CD4-positive, alpha-beta memory T cell (primary cell): ENCODE results near the gene PPA2. TPM values are rescaled to one million over a fixed set of nuclear protein-coding genes. Genes with fewer than 3 reads are reported as not detected.
"Not testable (repeated sequence)": the region's sequence is repeated elsewhere in the genome, so short reads cannot be mapped to it uniquely, and the experiment has no call there.

ENCODE experiments used
- CTCF ChIA-PET: fragments of 350-600 bp; sonication (Branson Sonifier 250); formaldehyde crosslinking; loops from one replicate; lab custom pipeline; 2021; ENCODE audit warnings: inconsistent platforms; ENCODE audit not compliant: partially characterized antibody; lab: Charles Lee
- POLR2A ChIA-PET: fragments of 350-600 bp; sonication (Branson Sonifier 250); formaldehyde crosslinking; loops from one replicate; lab custom pipeline; 2021; ENCODE audit not compliant: partially characterized antibody; lab: Charles Lee
- DNase-seq, 5 donors: peaks; one replicate each; pipeline versions ENCODE4 v3.0.0 to v3.0.0-alpha.2; 2020 to 2022; ENCODE audit warnings: mixed read lengths in 1 of 5
- H3K27ac ChIP-seq: one replicate; pipeline ENCODE4 v1.7.0; 2013; ENCODE audit warnings: low read depth, low read length
- H3K27me3 ChIP-seq: 2 replicates; pipeline ENCODE4 v1.7.0; 2013; ENCODE audit warnings: mild to moderate bottlenecking, low read length, moderate library complexity; ENCODE audit not compliant: insufficient read depth
- H3K36me3 ChIP-seq: 2 replicates; pipeline ENCODE4 v1.7.0; 2013; ENCODE audit warnings: mild to moderate bottlenecking, low read length, moderate library complexity; ENCODE audit not compliant: insufficient read depth
- H3K4me1 ChIP-seq: 2 replicates; pipeline ENCODE4 v1.7.0; 2013; ENCODE audit warnings: mild to moderate bottlenecking, low read length, moderate library complexity; ENCODE audit not compliant: insufficient read depth
- H3K4me3 ChIP-seq, 2 donors: one replicate each; pipeline ENCODE4 v1.7.0; 2013; ENCODE audit warnings: low read length in 2 of 2, mild to moderate bottlenecking in 1 of 2
- H3K9me3 ChIP-seq, 2 donors: one replicate each; pipeline ENCODE4 v1.7.0; 2013; ENCODE audit warnings: low read length in 2 of 2, control low read depth in 1 of 2; ENCODE audit not compliant: control insufficient read depth in 1 of 2
- H3K27ac Mint-ChIP-seq, 7 donors: one replicate each; pipeline ENCODE4 v1.8.0; 2020 to 2021; ENCODE audit warnings: mixed read lengths in 7 of 7, mild to moderate bottlenecking in 6 of 7, inconsistent platforms in 3 of 7, moderate library complexity in 3 of 7
- H3K27me3 Mint-ChIP-seq, 2 donors: one replicate each; pipeline ENCODE4 v1.8.0; 2020 to 2021; ENCODE audit warnings: mixed read lengths in 2 of 2
- H3K36me3 Mint-ChIP-seq, 2 donors: one replicate each; pipeline ENCODE4 v1.8.0; 2020 to 2021; ENCODE audit warnings: mixed read lengths in 2 of 2, inconsistent platforms in 1 of 2, mild to moderate bottlenecking in 1 of 2
- H3K4me1 Mint-ChIP-seq, 4 donors: one replicate each; pipeline ENCODE4 v1.8.0; 2020 to 2021; ENCODE audit warnings: mixed read lengths in 4 of 4, mild to moderate bottlenecking in 1 of 4
- H3K4me3 Mint-ChIP-seq, 8 donors: one replicate each; pipeline ENCODE4 v1.8.0; 2020 to 2021; ENCODE audit warnings: mixed read lengths in 8 of 8, mild to moderate bottlenecking in 7 of 8, moderate library complexity in 6 of 8, inconsistent platforms in 3 of 8
- H3K9me3 Mint-ChIP-seq, 8 donors: one replicate each; pipeline ENCODE4 v1.8.0; 2020 to 2021; ENCODE audit warnings: mixed read lengths in 8 of 8, mild to moderate bottlenecking in 5 of 8, inconsistent platforms in 3 of 8, moderate library complexity in 1 of 8
- intact Hi-C: fragments of 100-400 bp; cut with micrococcal nuclease; formaldehyde crosslinking; loops from one replicate; pipeline ENCODE4 v1.15.1; 2023
- polyA plus RNA-seq, 2 donors: library from polyadenylated mRNA; unstranded; fragments of 300-500 nt; fragmentation: Illumina TruSeq; gene quantifications; one replicate each; pipeline ENCODE4 v1.2.3, GENCODE V29; 2021
- total RNA-seq, 2 experiments: library from RNA; stranded (reverse); gene quantifications; one replicate each; pipeline ENCODE4 v1.2.3, GENCODE V29; 2021

Gene PPA2
- total and polyA plus RNA-seq, 4 experiments from 2014 or later: 56.3 to 160 (median 94.4) TPM

DNA sequence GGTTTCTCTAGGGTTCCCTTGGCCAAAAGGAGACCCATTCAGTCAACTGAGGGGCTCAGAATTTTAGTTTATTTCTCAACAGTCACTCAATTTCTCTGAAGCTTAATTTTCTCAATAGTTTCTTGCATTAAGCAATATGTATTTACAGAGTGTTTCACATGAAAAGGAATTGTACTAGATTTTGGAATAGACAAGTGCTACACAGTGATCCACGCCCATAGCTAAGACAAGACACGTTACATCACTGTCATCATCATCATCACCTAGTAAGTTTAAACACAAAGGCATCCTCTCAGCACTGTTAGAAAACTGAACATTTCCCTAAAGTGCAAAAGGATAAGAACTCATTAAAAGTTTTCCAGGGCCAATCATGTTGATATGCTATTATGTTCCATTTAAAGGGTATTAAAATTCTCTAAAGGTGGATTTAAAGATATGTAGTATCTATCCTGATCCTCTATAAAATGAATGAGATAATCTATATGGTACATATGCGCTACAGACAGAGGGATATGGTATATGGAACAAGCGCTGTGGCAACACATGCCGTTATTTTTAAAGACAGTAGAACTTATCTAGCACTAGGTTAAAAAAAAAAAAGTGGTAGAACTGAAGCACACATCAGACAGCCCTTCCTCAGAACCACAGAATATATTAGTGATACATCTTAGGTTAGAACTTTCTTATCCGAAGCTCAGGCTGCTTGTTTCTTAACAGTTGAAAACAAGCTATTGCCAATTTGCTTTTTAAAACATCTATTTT lies 12.1 kb downstream of the PPA2 start:
- H3K36me3 ChIP-seq: no peaks in the 10 kb centered on the region
- Mint-ChIP-seq H3K4me3 (no peak overlapping the region), H3K36me3 (peaks cover 35 to 42% of the 10 kb centered on the region in 2 donors), H3K4me1 (peaks cover 20 to 49% (median 23%) of the 10 kb centered on the region in 4 donors), H3K27me3 (no peaks in the 10 kb centered on the region), H3K9me3 (no peaks in the 10 kb centered on the region), H3K27ac (no peak overlapping the region)
- H3K4me3 ChIP-seq: no peak overlapping the region
- ChIA-PET POLR2A (no interaction called here), CTCF (interaction anchor here (1.2 to 9.3 kb wide), 2 partner anchors 9 to 13 kb away, joined by 3 to 55 read pairs; partner anchors contain the start of gene PPA2)
- H3K27me3 ChIP-seq: no peaks in the 10 kb centered on the region
- intact Hi-C loops: no loop called here
- H3K9me3 ChIP-seq: no peaks in the 10 kb centered on the region
- DNase-seq: no peak
- H3K27ac ChIP-seq: no peak overlapping the region
- no peaks in the 10 kb centered on the region for H3K4me1 ChIP-seq

DNA sequence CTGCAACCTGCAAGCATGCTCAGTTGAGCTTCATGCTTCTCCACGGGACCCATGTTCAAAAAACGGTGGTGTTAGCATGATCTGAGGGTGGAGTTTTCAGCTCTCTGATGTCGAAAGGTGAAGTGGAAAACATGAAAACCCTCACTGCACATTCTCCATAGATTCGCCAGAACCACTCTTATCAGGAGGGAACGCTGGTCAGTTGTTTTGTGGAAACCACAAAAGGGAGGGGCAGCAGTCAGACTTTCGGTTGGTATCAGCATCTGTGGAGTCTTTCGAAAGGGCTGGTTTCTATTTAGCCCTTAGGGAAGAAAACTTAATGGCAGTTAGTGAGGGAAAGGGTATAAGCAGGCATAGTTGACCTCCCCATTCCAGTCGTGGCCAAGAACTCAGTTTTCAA lies 12.6 kb downstream of the PPA2 start:
- Mint-ChIP-seq H3K4me1 (peaks cover 20 to 47% (median 24%) of the 10 kb centered on the region in 4 donors), H3K27me3 (no peaks in the 10 kb centered on the region), H3K36me3 (peaks cover 35 to 37% of the 10 kb centered on the region in 2 donors), H3K27ac (no peak overlapping the region), H3K4me3 (no peak overlapping the region), H3K9me3 (no peaks in the 10 kb centered on the region)
- H3K27ac ChIP-seq: no peak overlapping the region
- ChIA-PET POLR2A (no interaction called here), CTCF (interaction anchor here (9.3 kb wide), 1 partner anchor 13 kb away, joined by 55 read pairs; the partner anchor contains the start of gene PPA2)
- H3K36me3 ChIP-seq: no peaks in the 10 kb centered on the region
- H3K4me1 ChIP-seq: no peaks in the 10 kb centered on the region
- H3K9me3 ChIP-seq: no peaks in the 10 kb centered on the region
- no peak for DNase-seq
- intact Hi-C loops: no loop called here
- no peaks in the 10 kb centered on the region for H3K27me3 ChIP-seq
- no peak overlapping the region for H3K4me3 ChIP-seq

DNA sequence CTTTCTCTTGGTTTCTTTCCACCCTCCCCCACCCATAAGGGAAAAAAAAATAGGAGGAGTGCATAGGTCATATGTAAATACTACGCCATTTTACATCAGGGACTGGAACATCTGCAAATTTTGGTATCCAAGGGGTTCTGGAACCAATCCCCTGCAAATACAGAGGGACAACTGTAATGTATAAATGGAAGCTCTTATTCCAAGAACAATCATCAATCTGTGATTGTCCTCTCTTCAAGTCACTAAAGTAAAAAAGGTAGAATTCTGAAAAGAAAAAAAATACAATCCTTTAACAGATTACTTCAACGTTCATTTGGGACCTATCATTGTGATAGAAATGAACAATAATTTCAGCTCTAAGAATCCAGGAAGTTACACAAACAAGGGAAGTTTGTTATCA lies 13.6 kb downstream of the PPA2 start:
- Mint-ChIP-seq H3K27ac (no peak overlapping the region), H3K27me3 (no peaks in the 10 kb centered on the region), H3K4me3 (no peak overlapping the region), H3K9me3 (no peaks in the 10 kb centered on the region), H3K4me1 (peaks cover 20 to 40% (median 21%) of the 10 kb centered on the region in 4 donors), H3K36me3 (peaks cover 28 to 34% of the 10 kb centered on the region in 2 donors)
- no peak for DNase-seq
- POLR2A ChIA-PET: no interaction called here
- no peaks in the 10 kb centered on the region for H3K27me3 ChIP-seq
- H3K27ac ChIP-seq: no peak overlapping the region
- no peaks in the 10 kb centered on the region for H3K4me1 ChIP-seq
- CTCF ChIA-PET: interaction anchor here (1.3 to 9.3 kb wide), 2 partner anchors 11 to 14 kb away, joined by 4 to 55 read pairs; partner anchors contain the start of gene PPA2
- no peaks in the 10 kb centered on the region for H3K36me3 ChIP-seq
- no peaks in the 10 kb centered on the region for H3K9me3 ChIP-seq
- intact Hi-C loops: no loop called here
- H3K4me3 ChIP-seq: no peak overlapping the region

DNA sequence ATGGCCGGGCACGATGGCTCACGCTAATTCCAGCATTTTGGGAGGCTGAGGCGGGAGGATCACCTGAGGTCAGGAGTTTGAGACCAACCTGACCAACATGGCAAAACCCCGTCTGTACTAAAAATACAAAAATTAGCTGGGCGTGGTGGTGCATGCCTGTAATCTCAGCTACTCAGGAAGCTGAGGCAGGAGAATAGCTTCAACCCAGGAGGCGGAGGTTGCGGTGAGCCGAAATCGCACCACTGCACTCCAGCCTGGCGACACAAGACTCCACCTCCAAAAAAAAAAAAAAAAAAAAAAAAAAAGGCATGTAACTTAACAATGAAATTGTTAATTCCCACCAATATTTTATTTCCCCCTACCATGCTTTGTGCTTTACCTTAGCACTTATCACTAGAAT lies 15.3 kb downstream of the PPA2 start:
- H3K27ac ChIP-seq, H3K4me1 ChIP-seq, H3K27me3 Mint-ChIP-seq, intact Hi-C loops, POLR2A ChIA-PET, H3K36me3 ChIP-seq, DNase-seq, H3K27me3 ChIP-seq, H3K4me3 Mint-ChIP-seq, H3K4me3 ChIP-seq, H3K9me3 ChIP-seq, H3K9me3 Mint-ChIP-seq: not testable (repeated sequence)
- peak overlapping the region in 2 of 7 donors; percentile 41 to 54 for H3K27ac Mint-ChIP-seq
- peaks cover 19 to 36% of the 10 kb centered on the region in 2 donors for H3K36me3 Mint-ChIP-seq
- peaks cover 19 to 40% (median 23%) of the 10 kb centered on the region in 4 donors for H3K4me1 Mint-ChIP-seq
- CTCF ChIA-PET: interaction anchor here (0.7 to 9.3 kb wide), 2 partner anchors 16 to 40 kb away, joined by 3 to 55 read pairs; partner anchors contain the start of gene PPA2

DNA sequence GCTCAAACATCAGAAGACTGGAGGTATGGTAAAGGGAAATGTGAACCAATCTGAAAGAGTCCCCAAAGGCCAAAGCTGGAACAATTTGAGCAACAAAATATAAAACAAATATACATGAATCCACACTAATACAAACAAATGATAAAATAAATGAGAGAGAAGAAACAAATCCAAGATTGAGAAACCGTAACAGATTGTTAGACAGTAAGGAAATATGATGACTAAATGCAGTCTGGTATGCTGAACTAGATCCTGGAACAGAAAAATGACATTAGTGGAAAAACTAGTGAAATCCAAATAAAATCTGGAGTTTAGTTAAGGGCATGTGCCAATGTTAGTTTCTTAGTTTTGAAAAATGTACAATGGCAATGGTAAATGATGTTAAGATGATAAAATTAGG lies 15.9 kb downstream of the PPA2 start:
- H3K9me3 Mint-ChIP-seq: no peaks in the 10 kb centered on the region
- CTCF ChIA-PET: interaction anchor here (0.7 to 9.3 kb wide), 2 partner anchors 16 to 39 kb away, joined by 3 to 55 read pairs; partner anchors contain the start of gene PPA2
- no peak overlapping the region for H3K4me3 ChIP-seq
- no peaks in the 10 kb centered on the region for H3K36me3 ChIP-seq
- no peak overlapping the region for H3K27ac Mint-ChIP-seq
- H3K4me3 Mint-ChIP-seq: no peak overlapping the region
- H3K27ac ChIP-seq: no peak overlapping the region
- no peaks in the 10 kb centered on the region for H3K27me3 Mint-ChIP-seq
- H3K27me3 ChIP-seq: no peaks in the 10 kb centered on the region
- intact Hi-C loops: no loop called here
- peaks cover 19 to 38% (median 23%) of the 10 kb centered on the region in 4 donors for H3K4me1 Mint-ChIP-seq
- H3K36me3 Mint-ChIP-seq: peaks cover 16 to 37% of the 10 kb centered on the region in 2 donors
- no peaks in the 10 kb centered on the region for H3K4me1 ChIP-seq
- POLR2A ChIA-PET: no interaction called here
- no peaks in the 10 kb centered on the region for H3K9me3 ChIP-seq
- no peak for DNase-seq

DNA sequence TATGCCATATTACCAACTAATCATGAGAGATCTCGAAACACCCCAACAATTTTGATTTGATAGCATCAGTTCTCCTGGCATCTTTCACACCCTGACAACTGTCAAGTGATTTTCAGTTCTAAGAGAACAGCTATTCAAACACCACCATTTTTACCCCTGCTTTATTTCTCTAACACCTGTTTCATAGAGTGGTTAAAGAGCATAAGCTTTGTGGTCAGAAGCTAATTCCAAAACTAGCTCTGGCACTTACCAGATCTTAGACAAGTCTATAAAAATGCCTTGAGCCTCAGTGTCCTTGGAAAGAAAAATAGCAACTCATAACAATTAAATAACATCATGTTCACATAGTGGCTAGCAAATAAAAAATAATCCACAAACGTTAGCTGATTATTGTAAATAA lies 17.9 kb downstream of the PPA2 start:
- intact Hi-C loops: no loop called here
- no peak overlapping the region for H3K27ac Mint-ChIP-seq
- H3K9me3 Mint-ChIP-seq: no peaks in the 10 kb centered on the region
- ChIA-PET POLR2A (no interaction called here), CTCF (interaction anchor here (9.3 kb wide), 1 partner anchor 18 kb away, joined by 55 read pairs; the partner anchor contains the start of gene PPA2)
- peaks cover 27 to 48% of the 10 kb centered on the region in 2 donors for H3K36me3 Mint-ChIP-seq
- no peak for DNase-seq
- H3K27me3 ChIP-seq: no peaks in the 10 kb centered on the region
- no peaks in the 10 kb centered on the region for H3K27me3 Mint-ChIP-seq
- no peaks in the 10 kb centered on the region for H3K9me3 ChIP-seq
- no peak overlapping the region for H3K4me3 Mint-ChIP-seq
- H3K36me3 ChIP-seq: peaks cover 7% of the 10 kb centered on the region
- peaks cover 12 to 20% (median 15%) of the 10 kb centered on the region in 4 donors for H3K4me1 Mint-ChIP-seq
- no peak overlapping the region for H3K27ac ChIP-seq
- H3K4me3 ChIP-seq: no peak overlapping the region
- no peaks in the 10 kb centered on the region for H3K4me1 ChIP-seq

DNA sequence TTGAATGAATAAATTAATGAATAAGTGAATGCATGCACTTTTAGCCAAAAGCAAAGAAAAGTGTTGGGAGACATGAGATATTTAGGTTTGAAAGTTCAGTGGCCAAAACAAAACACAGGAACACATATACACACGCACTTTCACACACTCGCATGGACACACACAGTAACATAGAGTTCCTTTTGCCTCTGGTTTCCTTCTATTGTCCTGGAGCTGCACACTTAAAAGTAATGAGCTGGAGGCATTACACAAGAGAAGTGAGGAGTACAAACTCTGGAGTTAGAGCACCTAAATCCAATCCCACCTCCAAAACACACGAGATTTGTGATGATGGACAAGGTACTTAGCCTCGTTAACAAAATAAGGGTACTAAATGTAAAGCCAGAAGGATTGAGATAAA lies 18.7 kb downstream of the PPA2 start:
- CTCF ChIA-PET: interaction anchor here (2.1 to 9.3 kb wide), 2 partner anchors 19 kb away, joined by 8 to 55 read pairs; partner anchors contain the start of gene PPA2
- Mint-ChIP-seq H3K27me3 (no peaks in the 10 kb centered on the region), H3K36me3 (peaks cover 28 to 45% of the 10 kb centered on the region in 2 donors)

More for the DNA sequence above, 18.7 kb downstream of the PPA2 start:
- no peak for DNase-seq
- intact Hi-C loops: no loop called here
- peaks cover 9 to 17% (median 15%) of the 10 kb centered on the region in 4 donors for H3K4me1 Mint-ChIP-seq
- no peak overlapping the region for H3K27ac Mint-ChIP-seq
- H3K27ac ChIP-seq: no peak overlapping the region
- H3K4me3 ChIP-seq: no peak overlapping the region
- H3K27me3 ChIP-seq: no peaks in the 10 kb centered on the region
- peaks cover 7% of the 10 kb centered on the region for H3K36me3 ChIP-seq
- no peaks in the 10 kb centered on the region for H3K9me3 ChIP-seq
- POLR2A ChIA-PET: no interaction called here
- H3K4me1 ChIP-seq: no peaks in the 10 kb centered on the region
- no peak overlapping the region for H3K4me3 Mint-ChIP-seq
- H3K9me3 Mint-ChIP-seq: no peaks in the 10 kb centered on the region
